Measurements from ENCODE around the gene UNC119B. TPM values are rescaled to one million over a fixed set of nuclear protein-coding genes. Genes with fewer than 3 reads are reported as not detected.

The UNC119B gene
- total RNA-seq, 1 donor from 2014 or later: 12.9 TPM

DNA sequence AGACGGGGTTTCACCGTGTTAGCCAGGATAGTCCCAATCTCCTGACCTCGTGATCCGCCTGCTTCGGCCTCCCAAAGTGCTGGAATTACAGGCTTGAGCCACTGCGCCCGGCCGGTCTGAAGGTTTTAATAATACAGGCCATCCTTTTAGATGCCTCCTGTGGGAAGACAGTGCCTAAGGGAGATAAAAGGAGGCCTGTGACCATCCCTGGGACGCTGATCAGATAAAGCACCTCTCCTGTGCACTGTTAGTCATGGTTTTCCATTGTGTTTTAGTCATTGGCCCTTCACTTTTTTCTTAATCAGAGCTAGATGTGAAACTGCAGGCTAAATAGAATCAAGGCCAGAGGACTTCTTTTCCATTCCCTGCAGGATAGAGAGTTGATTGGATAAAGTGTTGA, 7.8 kb downstream of the UNC119B start:
- Histone ChIP-seq H3K27me3 (ENCODE audit: control insufficient read depth, insufficient read depth, low read length) (no peaks in the 10 kb centered on the region), H3K36me3 (ENCODE audit: control insufficient read depth, insufficient read depth, low read length) (peaks cover 29% of the 10 kb centered on the region), H3K4me3 (ENCODE audit: low read depth, low read length) (no peak overlapping the region)
- no peak for FAIRE-seq
- no peak for DNase-seq (ENCODE audit: low read depth)
- no peak for TF ChIP-seq CTCF (IDR thresholded peaks at IDR 0.05; ENCODE audit: insufficient read depth, low read length, severe bottlenecking)

GRCh38 chr12:120719072-120719471, 8.8 kb downstream of the UNC119B start:
- FAIRE-seq: no peak
- peaks cover 29% of the 10 kb centered on the region for H3K36me3 ChIP-seq (ENCODE audit: control insufficient read depth, insufficient read depth, low read length)
- H3K27me3 ChIP-seq (ENCODE audit: control insufficient read depth, insufficient read depth, low read length): no peaks in the 10 kb centered on the region
- TF ChIP-seq CTCF (IDR thresholded peaks at IDR 0.05; ENCODE audit: insufficient read depth, low read length, severe bottlenecking): no peak
- no peak overlapping the region for H3K4me3 ChIP-seq (ENCODE audit: low read depth, low read length)
- DNase-seq (ENCODE audit: low read depth): no peak

GRCh38 chr12:120719496-120720233, 9.4 kb downstream of the UNC119B start:
- Histone ChIP-seq H3K4me3 (ENCODE audit: low read depth, low read length) (no peak overlapping the region), H3K36me3 (ENCODE audit: control insufficient read depth, insufficient read depth, low read length) (peaks cover 26% of the 10 kb centered on the region)

DNA sequence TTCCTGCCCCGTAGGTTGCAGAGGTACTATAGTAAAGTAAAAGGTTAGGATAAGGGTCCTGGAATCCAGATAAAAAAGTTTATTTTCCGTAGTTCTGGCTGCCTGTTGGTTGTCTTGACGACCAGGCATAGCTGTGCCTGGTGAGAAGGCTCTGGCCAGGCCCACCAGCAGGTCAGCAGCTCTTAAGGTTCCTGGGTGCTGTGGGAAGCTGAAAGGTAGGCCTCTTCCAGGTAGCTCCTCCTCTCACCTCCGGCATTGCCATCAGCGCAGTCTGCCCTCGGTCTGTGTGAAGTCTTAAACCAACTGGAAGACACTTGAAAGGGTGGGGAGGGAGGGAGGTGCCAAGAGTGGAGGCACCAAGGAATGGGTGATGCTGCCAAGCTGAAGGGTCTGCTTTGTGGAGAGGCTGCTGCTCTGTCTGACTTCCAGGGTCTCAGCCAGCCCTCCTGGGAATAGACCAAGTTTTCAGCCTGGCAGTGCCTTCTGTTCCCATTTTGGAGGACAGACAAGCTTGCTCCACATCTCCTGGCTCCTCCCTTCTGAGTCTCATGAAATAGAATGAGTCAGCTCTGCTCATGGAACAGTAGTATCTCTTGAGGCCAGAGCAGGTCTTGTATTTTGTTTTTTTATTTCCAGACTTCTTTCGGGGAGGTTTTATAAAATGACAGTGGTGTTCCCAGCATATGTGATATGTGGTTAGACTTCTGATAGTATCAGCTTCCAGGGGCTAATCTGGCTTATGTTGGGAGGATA, 10.2 kb downstream of the UNC119B start:
- TF ChIP-seq CTCF (IDR thresholded peaks at IDR 0.05; ENCODE audit: insufficient read depth, low read length, severe bottlenecking): no peak
- H3K36me3 ChIP-seq (ENCODE audit: control insufficient read depth, insufficient read depth, low read length): peaks cover 26% of the 10 kb centered on the region

More at GRCh38 chr12:120719496-120720233, 9.4 kb downstream of the UNC119B start:
- TF ChIP-seq CTCF (IDR thresholded peaks at IDR 0.05; ENCODE audit: insufficient read depth, low read length, severe bottlenecking): no peak
- DNase-seq (ENCODE audit: low read depth) (no peak), FAIRE-seq (no peak)
- H3K27me3 ChIP-seq (ENCODE audit: control insufficient read depth, insufficient read depth, low read length): no peaks in the 10 kb centered on the region

DNA sequence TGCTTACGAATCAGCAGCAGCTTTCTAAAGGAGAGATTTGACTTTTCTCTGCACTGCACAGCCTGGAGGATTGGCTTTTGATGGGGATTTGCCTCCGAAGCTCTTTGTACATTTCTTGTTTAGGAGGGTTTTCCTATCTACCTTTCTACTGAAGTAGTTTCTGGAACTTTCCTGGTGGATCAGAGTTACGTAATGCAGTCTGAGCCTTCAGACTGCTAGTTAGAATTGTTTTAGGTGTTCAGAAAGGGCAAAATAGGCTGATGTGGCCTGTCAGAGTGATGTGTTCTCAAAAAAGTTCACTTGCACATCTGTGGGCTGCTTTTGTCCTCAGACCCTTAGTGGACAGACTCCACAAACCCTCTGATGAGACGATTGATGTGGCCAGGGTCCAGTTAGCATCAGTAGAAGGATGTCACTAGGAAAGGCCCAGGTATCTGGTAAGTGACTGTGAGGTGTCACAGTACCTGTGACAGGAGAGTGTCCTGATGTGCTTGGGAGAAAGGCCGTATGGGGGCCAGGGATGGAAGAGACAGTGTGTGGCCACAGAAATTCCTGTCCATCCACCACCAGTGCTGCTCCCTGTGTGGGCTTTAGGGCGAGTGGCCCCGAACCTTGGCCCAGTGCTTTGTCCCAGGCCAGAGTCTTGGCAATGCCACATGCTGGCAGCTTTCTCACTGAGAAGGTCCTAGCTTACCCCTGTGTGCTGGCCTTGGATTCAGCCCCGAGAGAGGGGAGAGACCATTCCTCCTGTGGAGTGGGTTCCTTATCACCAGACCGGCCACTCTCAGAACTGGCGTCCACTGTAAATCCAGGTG, 10.9 kb downstream of the UNC119B start:
- H3K36me3 ChIP-seq (ENCODE audit: control insufficient read depth, insufficient read depth, low read length): peaks cover 22% of the 10 kb centered on the region

More for the DNA sequence above, 10.2 kb downstream of the UNC119B start:
- DNase-seq (ENCODE audit: low read depth) (peak; percentile 66), FAIRE-seq (peak; percentile 23)
- H3K4me3 ChIP-seq (ENCODE audit: low read depth, low read length): no peak overlapping the region
- H3K27me3 ChIP-seq (ENCODE audit: control insufficient read depth, insufficient read depth, low read length): no peaks in the 10 kb centered on the region

More for the DNA sequence above, 10.9 kb downstream of the UNC119B start:
- Histone ChIP-seq H3K27me3 (ENCODE audit: control insufficient read depth, insufficient read depth, low read length) (no peaks in the 10 kb centered on the region), H3K4me3 (ENCODE audit: low read depth, low read length) (no peak overlapping the region)
- TF ChIP-seq CTCF (IDR thresholded peaks at IDR 0.05; ENCODE audit: insufficient read depth, low read length, severe bottlenecking): no peak
- DNase-seq (ENCODE audit: low read depth) (no peak), FAIRE-seq (no peak)

All from bronchial epithelial cell (primary cell).